ENCODE measurements around the gene ACSS2. TPM values are rescaled to one million over a fixed set of nuclear protein-coding genes. Genes with fewer than 3 reads are reported as not detected.

The ACSS2 gene
- total RNA-seq, 1 experiment from 2014 or later = 18.0 TPM

Other genes with a start within 250 kb of the ACSS2 start
- 48.2 and 50.5 TPM in 2 replicates for gene PIGU, start 199.5 kb upstream of the ACSS2 start, total RNA-seq (2014; rRNA removed; shearing (Covaris generic))
- 4.9 and 5.8 TPM in 2 replicates for gene TP53INP2, start 172.3 kb upstream of the ACSS2 start, total RNA-seq (2014; rRNA removed; shearing (Covaris generic))
- 21.5 and 22.2 TPM in 2 replicates for gene NCOA6, start 51.0 kb upstream of the ACSS2 start, total RNA-seq (2014; rRNA removed; shearing (Covaris generic))
- gene GGT7, start 3.8 kb upstream of the ACSS2 start, total RNA-seq (2014; rRNA removed; shearing (Covaris generic)) = 7.5 and 11.8 TPM in 2 replicates
- gene GSS, start 79.2 kb downstream of the ACSS2 start, total RNA-seq (2014; rRNA removed; shearing (Covaris generic)) = 52.8 and 53.8 TPM in 2 replicates
- 0.02 and 0.10 TPM in 2 replicates for gene MYH7B, start 79.3 kb downstream of the ACSS2 start, total RNA-seq (2014; rRNA removed; shearing (Covaris generic))
- gene TRPC4AP, start 216.2 kb downstream of the ACSS2 start, total RNA-seq (2014; rRNA removed; shearing (Covaris generic)) = 67.0 and 68.9 TPM in 2 replicates

Data from SJCRH30 (cell line).